HCT116 (cell line): Measurements from ENCODE around the gene OR10S1. TPM values are rescaled to one million over a fixed set of nuclear protein-coding genes. Genes with fewer than 3 reads are reported as not detected.

Experiments used
- ATAC-seq: fragments of 200-7000 bp; cut with Tn5 transposase; 2 replicates; pipeline ENCODE4 v1.9.1; 2020; ENCODE audit warnings: mild to moderate bottlenecking, moderate library complexity
- BruUV-seq: library from RNA; stranded (reverse); fragments of 400-500 nt; replicated peaks from 2 replicates; lab custom pipeline; 2021; lab: Mats Ljungman, UMichigan
- CTCF ChIA-PET: fragments of 300-600 bp; sonication (Branson Sonifier 250); formaldehyde crosslinking; loops from one replicate; lab custom pipeline; 2021; ENCODE audit warnings: antibody characterized with exemption; lab: Charles Lee
- POLR2A ChIA-PET: fragments of 300-600, 350-600 bp; sonication (Branson Sonifier 250); formaldehyde crosslinking; loops from one replicate; lab custom pipeline; 2021; ENCODE audit warnings: antibody characterized with exemption; lab: Charles Lee
- RAD21 ChIA-PET, 2 experiments: fragments of 300-600 bp; sonication (Branson Sonifier 250); formaldehyde crosslinking; loops; one replicate each; lab custom pipeline; 2023; ENCODE audit warnings: low total read pairs in 2 of 2; ENCODE audit not compliant: uncharacterized antibody in 2 of 2, unreplicated experiment in 2 of 2, low non-redundant PET in 1 of 2; lab: Charles Lee
- DNase-seq: peaks from one replicate; pipeline ENCODE4 v3.0.0-alpha.2; 2010; ENCODE audit warnings: low read depth, low spot score
- H2AFZ ChIP-seq: fragments of 200-600 bp; shearing (Covaris generic), sonication (generic); 2 replicates; pipeline ENCODE4 v1.6.1; 2017; ENCODE audit warnings: low read depth, mixed run types, mixed read lengths, antibody characterized with exemption, low read length; ENCODE audit not compliant: poor library complexity, severe bottlenecking
- H3K27ac ChIP-seq: 2 replicates; pipeline ENCODE4 v1.5.1; 2012; ENCODE audit warnings: low read depth, low read length
- H3K27me3 ChIP-seq: fragments of 200-600 bp; sonication (generic); 2 replicates; pipeline ENCODE4 v1.6.1; 2016; ENCODE audit warnings: mixed run types, low read length, mixed read lengths; ENCODE audit not compliant: insufficient read depth
- H3K36me3 ChIP-seq, 2 experiments: fragments of 200-500 bp in 1 of 2; fragments of 200-600 bp in 1 of 2; sonication (Bioruptor generic) in 1 of 2; sonication (generic) in 1 of 2; 2 replicates each; pipeline versions ENCODE4 v1.5.1 to v1.6.1; 2014 to 2016; ENCODE audit warnings: low read length in 2 of 2, inconsistent platforms in 1 of 2, mixed read lengths in 1 of 2, mixed run types in 1 of 2; ENCODE audit not compliant: insufficient read depth in 2 of 2, control insufficient read depth in 1 of 2
- H3K4me1 ChIP-seq, 2 experiments: fragments of 200-600 bp in 1 of 2; sonication (generic) in 1 of 2; 2 replicates each; pipeline versions ENCODE4 v1.5.1 to v1.6.1; 2012 to 2017; ENCODE audit warnings: low read length in 2 of 2, inconsistent platforms in 1 of 2, mild to moderate bottlenecking in 1 of 2, mixed read lengths in 1 of 2, mixed run types in 1 of 2, moderate library complexity in 1 of 2; ENCODE audit not compliant: insufficient read depth in 2 of 2, control insufficient read depth in 1 of 2
- H3K4me2 ChIP-seq: fragments of 200-600 bp; sonication (generic); 2 replicates; pipeline ENCODE4 v1.6.1; 2017; ENCODE audit warnings: mixed run types, low read length, mixed read lengths
- H3K4me3 ChIP-seq, 2 experiments: fragments of 200-600 bp in 1 of 2; sonication (generic) in 1 of 2; replicated peaks in 1 of 2; 2 replicates each; pipeline ENCODE4 v1.5.1; 2011 to 2016; ENCODE audit warnings: low read length in 2 of 2, control low read depth in 1 of 2, low read depth in 1 of 2, mild to moderate bottlenecking in 1 of 2, mixed read lengths in 1 of 2, mixed run types in 1 of 2
- H3K79me2 ChIP-seq: fragments of 200-600 bp; sonication (generic); 2 replicates; pipeline ENCODE4 v1.6.1; 2017; ENCODE audit warnings: mild to moderate bottlenecking, mixed run types, low read length, moderate library complexity, mixed read lengths; ENCODE audit not compliant: insufficient read depth
- H3K9ac ChIP-seq: fragments of 200-600 bp; sonication (generic); 2 replicates; pipeline ENCODE4 v1.6.1; 2016; ENCODE audit warnings: low read length, mixed read lengths
- H3K9me2 ChIP-seq: fragments of 200-600 bp; sonication (generic), shearing (Covaris generic); 2 replicates; pipeline ENCODE4 v1.6.1; 2017; ENCODE audit warnings: mixed run types, mild to moderate bottlenecking, moderate library complexity; ENCODE audit not compliant: insufficient read depth
- H3K9me3 ChIP-seq, 2 experiments: fragments of 200-500 bp in 1 of 2; fragments of 200-600 bp in 1 of 2; sonication (Bioruptor generic) in 1 of 2; sonication (generic) in 1 of 2; 2 replicates each; pipeline ENCODE4 v1.6.1; 2014 to 2017; ENCODE audit warnings: low read length in 2 of 2, mixed read lengths in 2 of 2, inconsistent platforms in 1 of 2, low read depth in 1 of 2, mild to moderate bottlenecking in 1 of 2, mixed run types in 1 of 2, moderate library complexity in 1 of 2; ENCODE audit not compliant: control insufficient read depth in 1 of 2, insufficient read depth in 1 of 2
- H4K20me1 ChIP-seq: fragments of 200-600 bp; sonication (generic), shearing (Covaris generic); 2 replicates; pipeline ENCODE4 v1.6.1; 2017; ENCODE audit warnings: mixed run types, mild to moderate bottlenecking, moderate library complexity; ENCODE audit not compliant: insufficient read depth
- ATF3 ChIP-seq: IDR thresholded peaks from 2 replicates; pipeline ENCODE4 v1.6.1; 2012
- CEBPB ChIP-seq: IDR thresholded peaks from 2 replicates; pipeline ENCODE4 v1.6.1; 2012; ENCODE audit warnings: low read depth
- CTCF ChIP-seq, 3 experiments: fragments of 200-600 bp in 1 of 3; sonication (generic) in 1 of 3; IDR thresholded peaks in 2 of 3; conservative IDR thresholded peaks in 1 of 3; 2 replicates each; pipeline ENCODE4 v1.5.1; 2012 to 2017; ENCODE audit warnings: low read depth in 2 of 3, low read length in 2 of 3, antibody characterized with exemption in 1 of 3, borderline replicate concordance in 1 of 3, control low read depth in 1 of 3, mild to moderate bottlenecking in 1 of 3, mixed read lengths in 1 of 3, mixed run types in 1 of 3, moderate library complexity in 1 of 3; ENCODE audit not compliant: insufficient read depth in 1 of 3
- EGR1 ChIP-seq: IDR thresholded peaks from 2 replicates; pipeline ENCODE4 v1.6.1; 2012; ENCODE audit warnings: low read depth
- EZH2phosphoT487 ChIP-seq: fragments of 200-600 bp; IDR thresholded peaks from 2 replicates; pipeline ENCODE4 v1.6.1; 2018; ENCODE audit warnings: antibody characterized with exemption, borderline replicate concordance
- FOSL1 ChIP-seq: IDR thresholded peaks from 2 replicates; pipeline ENCODE4 v1.6.1; 2012; ENCODE audit warnings: low read depth
- JUND ChIP-seq: IDR thresholded peaks from 2 replicates; pipeline ENCODE4 v1.6.1; 2012
- MAX ChIP-seq: IDR thresholded peaks from 2 replicates; pipeline ENCODE4 v1.6.1; 2012
- POLR2A ChIP-seq: IDR thresholded peaks from 2 replicates; pipeline ENCODE4 v1.7.0; 2011; ENCODE audit warnings: borderline replicate concordance; ENCODE audit not compliant: insufficient read depth, insufficient read length; ENCODE audit errors: extremely low read depth
- RAD21 ChIP-seq: IDR thresholded peaks from 2 replicates; pipeline ENCODE4 v1.6.1; 2012; ENCODE audit warnings: low read depth, mild to moderate bottlenecking
- REST ChIP-seq: IDR thresholded peaks from 2 replicates; pipeline ENCODE4 v1.6.1; 2012; ENCODE audit warnings: low read depth
- SRF ChIP-seq: IDR thresholded peaks from 2 replicates; pipeline ENCODE4 v1.6.1; 2012; ENCODE audit warnings: low read depth
- ZBTB33 ChIP-seq: IDR thresholded peaks from 2 replicates; pipeline ENCODE4 v1.6.1; 2011; ENCODE audit warnings: mild to moderate bottlenecking, low read length, moderate library complexity; ENCODE audit not compliant: insufficient replicate concordance; ENCODE audit errors: extremely low read depth
- ZFX ChIP-seq: fragments of 450-650 bp; IDR thresholded peaks from 2 replicates; pipeline ENCODE4 v1.6.1; 2017
- ZNF274 ChIP-seq: fragments of 200-500 bp; sonication (Bioruptor generic); IDR thresholded peaks from 2 replicates; pipeline ENCODE4 v1.6.1; 2014; ENCODE audit warnings: mild to moderate bottlenecking, low read depth, low read length, inconsistent platforms
- intact Hi-C: fragments of 100-400 bp; cut with micrococcal nuclease; formaldehyde crosslinking; loops from 2 replicates; pipeline ENCODE4 v1.10.0; 2022
- total RNA-seq: library from RNA; stranded (reverse); gene quantifications from one replicate; pipeline ENCODE4 v1.2.1, GENCODE V29; 2021; ENCODE audit not compliant: unreplicated experiment

Gene OR10S1
- total RNA-seq, 1 experiment from 2014 or later: not detected

GRCh38 chr11:123956752-123957151 lies 20.8 kb downstream of the OR10S1 start:
- Histone ChIP-seq H3K79me2 (no peaks in the 10 kb centered on the region), H3K36me3 (no peaks in the 10 kb centered on the region), H3K9me3 (no peaks in the 10 kb centered on the region), H4K20me1 (no peaks in the 10 kb centered on the region), H2AFZ (no peak overlapping the region), H3K9me2 (no peaks in the 10 kb centered on the region), H3K27ac (no peak overlapping the region), H3K4me1 (no peaks in the 10 kb centered on the region), H3K27me3 (no peaks in the 10 kb centered on the region; the same call in 1 of the 2 replicates), H3K4me3 (no peak overlapping the region), H3K4me2 (no peak overlapping the region), H3K9ac (no peak overlapping the region)
- CTCF ChIA-PET: no interaction called here
- no peak for ATAC-seq
- intact Hi-C loops: no loop called here
- RAD21 ChIA-PET: no interaction called here
- no peak for DNase-seq
- no TSS peak for BruUV-seq
- POLR2A ChIA-PET: no interaction called here
- no peak for TF ChIP-seq EGR1
- TF ChIP-seq ZFX: no peak
- TF ChIP-seq ATF3: no peak
- TF ChIP-seq MAX: no peak
- TF ChIP-seq ZBTB33: no peak
- TF ChIP-seq CTCF (IDR thresholded peaks at IDR 0.05 in 2 of 3, conservative IDR thresholded peaks at IDR 0.05 in 1 of 3; ENCODE audit: borderline replicate concordance in 1 of 3, insufficient read depth in 1 of 3, low read depth in 2 of 3, low read length in 2 of 3): no peak
- no peak for TF ChIP-seq ZNF274
- no peak for TF ChIP-seq SRF
- TF ChIP-seq POLR2A: no peak
- no peak for TF ChIP-seq EZH2phosphoT487
- no peak for TF ChIP-seq REST
- TF ChIP-seq CEBPB: no peak
- no peak for TF ChIP-seq JUND
- TF ChIP-seq RAD21: no peak
- no peak for TF ChIP-seq FOSL1
